GM06990 (cell line): ENCODE measurements around the gene ANLN.
"Not testable (repeated sequence)": the region's sequence is repeated elsewhere in the genome, so short reads cannot be mapped to it uniquely, and the experiment has no call there.

Source experiments
- DNase-seq: peaks from one replicate; pipeline ENCODE4 v3.0.0-alpha.2; 2011; ENCODE audit not compliant: insufficient read length; ENCODE audit errors: extremely low read depth
- H3K27me3 ChIP-seq: replicated peaks from 2 replicates; pipeline ENCODE4 v1.6.0; 2011; ENCODE audit warnings: low read length; ENCODE audit not compliant: control insufficient read depth, insufficient read depth
- H3K36me3 ChIP-seq: 2 replicates; pipeline ENCODE4 v1.5.1; 2011; ENCODE audit warnings: low read length; ENCODE audit not compliant: control insufficient read depth, insufficient read depth
- H3K4me3 ChIP-seq: replicated peaks from 2 replicates; pipeline ENCODE4 v1.5.1; 2011; ENCODE audit warnings: low read depth, mild to moderate bottlenecking, control low read depth, low read length
- TF ChIP-seq, protein P1 (sequence below): IDR thresholded peaks from 2 replicates; pipeline ENCODE4 v1.5.1; 2011; ENCODE audit warnings: low read length, control low read depth, mild to moderate bottlenecking, inconsistent platforms; ENCODE audit not compliant: insufficient read depth, poor library complexity, severe bottlenecking

Gene ANLN

GRCh38 chr7:36478745-36479144 lies 89.1 kb downstream of the ANLN start:
- no peak overlapping the region for H3K4me3 ChIP-seq
- no peaks in the 10 kb centered on the region for H3K36me3 ChIP-seq
- TF ChIP-seq, protein P1, sequence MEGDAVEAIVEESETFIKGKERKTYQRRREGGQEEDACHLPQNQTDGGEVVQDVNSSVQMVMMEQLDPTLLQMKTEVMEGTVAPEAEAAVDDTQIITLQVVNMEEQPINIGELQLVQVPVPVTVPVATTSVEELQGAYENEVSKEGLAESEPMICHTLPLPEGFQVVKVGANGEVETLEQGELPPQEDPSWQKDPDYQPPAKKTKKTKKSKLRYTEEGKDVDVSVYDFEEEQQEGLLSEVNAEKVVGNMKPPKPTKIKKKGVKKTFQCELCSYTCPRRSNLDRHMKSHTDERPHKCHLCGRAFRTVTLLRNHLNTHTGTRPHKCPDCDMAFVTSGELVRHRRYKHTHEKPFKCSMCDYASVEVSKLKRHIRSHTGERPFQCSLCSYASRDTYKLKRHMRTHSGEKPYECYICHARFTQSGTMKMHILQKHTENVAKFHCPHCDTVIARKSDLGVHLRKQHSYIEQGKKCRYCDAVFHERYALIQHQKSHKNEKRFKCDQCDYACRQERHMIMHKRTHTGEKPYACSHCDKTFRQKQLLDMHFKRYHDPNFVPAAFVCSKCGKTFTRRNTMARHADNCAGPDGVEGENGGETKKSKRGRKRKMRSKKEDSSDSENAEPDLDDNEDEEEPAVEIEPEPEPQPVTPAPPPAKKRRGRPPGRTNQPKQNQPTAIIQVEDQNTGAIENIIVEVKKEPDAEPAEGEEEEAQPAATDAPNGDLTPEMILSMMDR = no peak
- no peaks in the 10 kb centered on the region; the same call in 1 of the 2 replicates for H3K27me3 ChIP-seq
- DNase-seq = no peak

DNA sequence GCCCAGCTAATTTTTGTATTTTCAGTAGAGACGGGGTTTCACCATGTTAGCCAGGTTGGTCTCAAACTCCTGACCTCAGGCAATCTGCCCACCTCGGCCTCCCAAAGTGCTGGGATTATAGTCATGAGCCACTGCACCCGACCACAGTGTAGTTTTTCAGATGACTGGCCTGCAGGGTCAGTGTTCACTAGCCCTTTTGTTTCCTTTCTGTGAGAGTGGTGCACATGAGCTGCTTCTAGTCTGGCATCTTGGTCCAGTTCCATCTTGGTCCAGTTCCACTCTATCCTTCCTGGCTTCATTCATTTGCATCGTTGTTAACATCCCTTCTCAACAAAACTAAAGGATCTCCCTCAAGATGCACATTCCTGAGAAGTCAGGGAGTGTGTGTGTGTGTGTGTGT lies 94.2 kb downstream of the ANLN start:
- not testable (repeated sequence) for H3K36me3 ChIP-seq, DNase-seq, H3K4me3 ChIP-seq, H3K27me3 ChIP-seq

DNA sequence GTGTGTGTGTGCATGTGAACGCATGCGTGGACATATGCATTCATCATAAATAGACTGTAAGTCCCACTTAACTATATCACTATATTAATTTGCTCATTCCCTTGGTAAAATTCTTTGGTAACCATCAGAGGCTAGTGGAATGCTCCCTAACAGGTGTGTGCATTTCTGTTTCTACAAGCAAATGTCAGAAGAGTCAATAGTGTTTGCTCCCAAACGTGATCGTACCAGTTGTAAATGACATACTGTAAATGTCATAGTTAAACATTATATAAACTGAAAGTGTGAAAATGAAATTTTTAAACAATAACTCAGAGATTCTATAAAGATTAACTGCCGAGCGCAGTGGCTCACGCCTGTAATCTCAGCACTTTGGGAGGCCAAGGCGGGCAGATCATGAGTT lies 94.6 kb downstream of the ANLN start:
- H3K27me3 ChIP-seq = peaks cover 1% of the 10 kb centered on the region
- DNase-seq = no peak
- H3K4me3 ChIP-seq = no peak overlapping the region
- TF ChIP-seq, protein P1 = no peak
- H3K36me3 ChIP-seq = no peaks in the 10 kb centered on the region

DNA sequence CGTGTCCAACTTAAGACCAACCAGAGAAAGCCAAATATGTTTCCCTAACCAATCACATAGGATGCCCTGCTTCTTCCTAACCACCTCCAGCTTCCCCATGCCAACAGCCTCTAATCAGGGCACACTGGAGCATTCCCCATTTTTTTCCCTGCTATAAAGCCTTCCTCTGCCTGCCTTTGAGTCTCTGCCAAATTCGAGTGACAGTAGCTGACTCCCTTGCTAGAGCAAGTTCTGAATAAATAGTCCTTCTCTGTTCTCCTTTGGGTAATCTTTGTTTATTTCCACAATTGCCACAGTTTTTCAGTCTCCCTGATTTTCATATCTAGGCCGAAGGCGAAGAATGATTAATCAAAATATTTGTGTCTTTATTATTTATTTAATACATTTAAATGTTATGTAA lies 96.7 kb downstream of the ANLN start:
- peaks cover 1% of the 10 kb centered on the region for H3K27me3 ChIP-seq
- DNase-seq = no peak
- no peak overlapping the region for H3K4me3 ChIP-seq
- H3K36me3 ChIP-seq = no peaks in the 10 kb centered on the region
- TF ChIP-seq, protein P1 = no peak

- Histone ChIP-seq H3K27me3 (peaks cover 1% of the 10 kb centered on the region), H3K36me3 (no peaks in the 10 kb centered on the region), H3K4me3 (no peak overlapping the region)
- DNase-seq = no peak
- TF ChIP-seq, protein P1 = peak; percentile 58
Observed at GRCh38 chr7:36487756-36488336, 98.2 kb downstream of the ANLN start.

GRCh38 chr7:36488672-36489071 lies 99.0 kb downstream of the ANLN start:
- not testable (repeated sequence) for H3K36me3 ChIP-seq, H3K27me3 ChIP-seq, H3K4me3 ChIP-seq

DNA sequence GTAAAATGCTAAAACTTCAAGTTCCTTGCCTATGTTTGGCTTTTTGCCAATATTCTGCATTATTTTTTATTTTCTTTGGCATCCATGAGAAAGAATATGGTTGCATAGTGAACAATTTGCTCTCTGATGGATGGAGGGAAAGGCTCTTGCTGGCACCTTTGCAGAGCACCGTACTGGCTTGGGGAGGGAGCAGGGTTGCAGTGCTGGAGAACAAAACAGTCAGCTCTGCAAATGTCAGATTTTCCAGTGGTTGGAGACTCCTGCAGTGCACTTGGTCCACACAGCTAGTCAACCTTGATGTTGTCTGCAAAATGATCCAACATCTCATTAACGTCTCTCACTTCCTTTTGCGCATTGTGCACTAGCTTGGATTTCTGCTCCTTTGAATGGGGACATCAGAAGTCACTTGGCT lies 100.8 kb downstream of the ANLN start:
- H3K27me3 ChIP-seq = no peaks in the 10 kb centered on the region; the same call in 1 of the 2 replicates
- TF ChIP-seq, protein P1 = no peak
- DNase-seq = no peak
- H3K4me3 ChIP-seq = no peak overlapping the region
- no peaks in the 10 kb centered on the region for H3K36me3 ChIP-seq

More at GRCh38 chr7:36488672-36489071, 99.0 kb downstream of the ANLN start:
- not testable (repeated sequence) for DNase-seq
